ENCODE measurements around the gene GPATCH8.
"Not testable (repeated sequence)": the region's sequence is repeated elsewhere in the genome, so short reads cannot be mapped to it uniquely, and the experiment has no call there.

GPATCH8 gene

DNA sequence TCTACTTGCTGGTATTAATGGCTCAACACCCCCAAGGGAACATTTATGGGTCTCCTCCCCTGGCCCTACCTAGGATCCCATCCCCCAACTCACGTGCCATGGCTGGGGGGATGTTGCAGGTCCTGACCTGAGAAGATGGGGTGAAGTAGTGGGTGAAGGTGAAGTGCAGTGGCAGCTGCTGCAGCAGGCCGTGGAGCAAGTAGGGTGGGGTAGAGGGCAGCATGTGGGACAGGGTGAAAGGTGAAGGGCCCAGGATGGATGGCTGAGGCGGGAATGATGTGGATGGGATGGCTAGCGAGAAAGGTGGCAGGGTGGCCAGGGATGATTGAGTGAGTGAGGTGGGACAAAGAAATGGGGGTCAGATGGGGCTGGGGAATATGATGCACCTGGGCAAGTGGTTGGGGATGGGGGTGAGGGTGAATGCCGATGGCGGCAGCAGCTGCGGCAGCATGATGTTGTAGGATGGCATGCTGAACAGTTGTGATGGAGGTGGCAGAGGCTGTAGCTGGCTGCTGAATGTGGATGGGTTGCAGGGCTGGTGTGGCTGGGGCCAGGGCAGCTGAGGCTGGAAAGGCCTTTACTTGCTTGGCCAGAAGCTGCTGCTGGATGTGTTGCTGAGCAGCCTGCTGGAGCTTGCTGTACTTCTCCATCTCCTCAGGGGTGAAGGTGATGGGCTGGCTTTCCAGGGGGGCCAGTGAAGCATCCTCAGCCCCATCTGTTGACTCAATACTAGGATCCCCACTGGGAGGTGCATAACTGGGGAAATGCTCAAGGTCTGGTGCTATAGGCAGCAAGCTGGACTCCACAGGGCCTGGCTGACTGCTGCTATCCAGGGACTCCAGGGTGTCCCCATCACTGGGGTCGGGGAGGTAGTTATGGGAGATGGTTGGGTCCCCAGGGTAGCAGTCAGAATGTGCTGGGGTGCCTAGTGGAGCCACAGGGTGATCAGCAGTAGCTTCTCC lies 105.4 kb downstream of the GPATCH8 start:
- no peak for DNase-seq (ENCODE audit: low read depth)

DNA sequence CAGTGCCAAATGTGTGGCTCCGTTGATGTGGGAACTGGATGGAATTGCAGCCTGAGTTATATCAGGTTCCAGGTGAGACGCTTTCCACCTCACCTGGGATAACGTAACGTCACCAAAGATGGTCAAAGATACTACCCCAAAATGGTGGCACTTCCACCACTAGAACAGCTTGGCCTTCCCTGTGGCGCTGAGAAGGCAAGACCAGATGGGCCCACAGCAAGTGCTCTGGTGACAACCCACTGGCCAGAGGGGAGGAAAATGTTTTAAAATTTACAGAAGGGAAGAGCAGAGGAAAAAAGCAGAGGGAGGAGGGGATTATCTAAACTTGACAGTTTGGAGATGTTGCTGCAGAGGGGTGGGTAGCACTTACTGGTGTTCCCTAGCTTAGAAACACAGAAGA lies 106.3 kb downstream of the GPATCH8 start:
- DNase-seq (ENCODE audit: low read depth) = no peak

- no peak for DNase-seq (ENCODE audit: low read depth)
These were observed 108.4 kb downstream of the GPATCH8 start for GRCh38 chr17:44394833-44395232.

- DNase-seq (ENCODE audit: low read depth) = not testable (repeated sequence)
These were observed 109.1 kb downstream of the GPATCH8 start for GRCh38 chr17:44394112-44394511.

DNA sequence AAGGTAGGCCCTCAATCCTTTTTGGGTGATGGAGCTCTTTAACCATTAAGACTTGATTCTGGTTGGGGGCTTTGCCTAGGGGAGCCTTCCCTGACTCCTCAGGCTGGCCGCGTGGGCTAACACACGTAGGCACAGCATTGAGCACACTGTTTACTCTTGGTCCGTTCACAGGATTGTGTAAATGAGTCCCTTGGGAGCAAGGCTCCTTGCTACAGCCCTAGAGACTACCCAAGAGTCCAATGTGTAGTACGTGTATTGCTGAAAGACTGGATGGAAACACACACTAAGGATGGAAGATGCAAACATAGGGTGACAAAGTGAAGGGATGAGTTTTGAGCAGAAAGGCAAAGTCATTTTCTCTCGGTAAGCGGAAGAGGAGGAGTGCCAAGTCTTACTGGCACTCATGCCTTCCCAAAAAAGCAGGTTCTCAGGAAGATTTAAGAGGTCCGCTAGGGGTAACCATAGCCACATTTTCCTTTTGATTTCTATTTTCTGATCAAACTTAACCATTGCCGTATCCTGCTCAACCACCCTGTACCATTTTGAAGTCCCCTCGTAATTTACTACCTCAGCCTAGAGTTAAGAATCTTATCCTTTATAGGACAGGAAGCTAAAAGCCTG lies 112.8 kb downstream of the GPATCH8 start:
- no peak for DNase-seq (ENCODE audit: low read depth)

- no peak for DNase-seq (ENCODE audit: low read depth)
These were observed 113.4 kb downstream of the GPATCH8 start for GRCh38 chr17:44389723-44390202.

- no peak for DNase-seq (ENCODE audit: low read depth)
These were observed 113.9 kb downstream of the GPATCH8 start, which contains the start of gene ITGA2B for GRCh38 chr17:44389281-44389680. ITGA2B (minus strand) TSS chr17:44389649; CDS start chr17:44389473, 176 bp downstream.

DNA sequence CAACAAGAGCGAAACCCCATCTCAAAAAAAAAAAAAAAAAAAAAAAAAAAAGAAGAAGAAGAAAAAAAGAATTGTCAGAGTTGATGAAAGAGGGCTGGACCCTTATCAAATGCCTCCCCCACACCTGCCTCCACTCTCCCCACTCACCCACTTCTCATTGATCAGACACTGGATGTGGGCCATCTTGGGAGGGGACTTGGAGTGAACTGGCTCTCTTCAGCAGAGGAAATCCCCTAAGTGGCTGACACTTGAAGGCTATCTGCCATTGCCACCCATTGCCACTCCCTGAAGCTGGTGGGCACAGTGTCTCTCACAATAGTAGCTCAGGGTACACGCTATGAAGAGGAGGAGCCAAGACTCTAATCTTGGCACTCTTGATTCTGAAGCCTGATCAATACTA lies 115.4 kb downstream of the GPATCH8 start:
- no peak for DNase-seq (ENCODE audit: low read depth)

- DNase-seq (ENCODE audit: low read depth) = no peak
These were observed 117.1 kb downstream of the GPATCH8 start for GRCh38 chr17:44386182-44386525.

GRCh38 chr17:44385287-44386181 lies 117.7 kb downstream of the GPATCH8 start:
- DNase-seq (ENCODE audit: low read depth) = peak; percentile 78

DNA sequence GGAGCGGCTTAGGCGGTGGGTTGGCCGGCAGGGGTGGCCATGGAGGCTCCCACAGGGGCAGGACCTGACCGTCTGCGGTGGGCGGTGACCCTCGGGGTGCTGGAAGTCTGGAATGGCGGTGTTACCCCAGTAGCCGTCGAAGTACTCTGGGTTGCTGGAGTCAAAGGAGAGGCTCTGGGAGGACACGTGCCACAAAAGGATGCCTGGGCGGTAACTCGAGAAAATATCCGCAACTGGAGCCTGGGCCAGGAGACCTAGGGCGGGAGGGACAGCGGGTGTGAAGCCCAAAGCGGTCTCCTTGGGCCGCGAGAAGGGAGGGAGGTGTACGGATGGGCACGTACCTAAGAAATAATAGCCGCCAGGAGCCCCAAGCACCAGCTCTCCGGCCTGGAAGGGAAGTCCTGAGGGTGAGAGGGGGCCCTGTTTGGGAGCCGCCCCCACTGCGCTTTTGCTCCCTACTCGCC lies 118.4 kb downstream of the GPATCH8 start:
- DNase-seq (ENCODE audit: low read depth) = no peak

GRCh38 chr17:44384281-44384822 lies 118.9 kb downstream of the GPATCH8 start:
- no peak for DNase-seq (ENCODE audit: low read depth)

DNA sequence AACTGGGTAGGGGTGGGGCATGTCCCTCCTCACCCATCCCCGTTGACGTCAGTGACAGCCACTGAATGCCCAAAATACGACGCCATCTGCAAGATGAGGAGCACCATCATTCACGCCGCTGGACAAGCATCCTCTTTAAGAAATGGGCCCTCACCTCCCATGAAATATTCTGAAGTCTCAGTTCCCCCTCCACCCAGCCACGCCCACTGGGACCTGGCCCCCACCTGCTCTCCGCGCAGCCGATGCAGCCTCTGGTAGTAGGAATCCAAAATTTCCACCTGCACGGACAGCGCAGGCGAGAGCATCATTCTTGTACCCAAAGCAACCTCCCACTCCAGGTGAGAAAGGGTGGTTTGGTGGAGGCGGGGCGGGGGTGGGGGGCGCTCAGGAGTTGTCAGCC lies 119.3 kb downstream of the GPATCH8 start:
- no peak for DNase-seq (ENCODE audit: low read depth)

DNA sequence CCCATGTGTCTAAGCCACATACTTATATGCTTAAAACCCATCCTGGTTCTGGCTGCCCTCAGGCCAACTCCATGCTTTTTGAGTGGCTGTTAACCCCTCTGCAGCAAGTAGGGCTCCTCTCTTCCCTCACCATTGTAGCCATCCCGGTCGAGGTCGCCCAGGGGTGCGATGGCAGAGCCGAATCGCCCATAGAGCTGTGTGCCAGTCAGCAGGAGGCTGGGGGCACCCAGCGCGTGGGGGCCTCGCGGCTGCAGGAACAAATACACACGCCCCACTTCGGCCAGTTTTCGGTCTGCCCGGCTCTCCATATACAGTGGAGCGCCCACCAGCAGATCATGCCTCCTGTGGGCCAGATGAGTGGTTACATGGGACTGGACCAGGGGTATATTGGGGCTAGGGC lies 119.8 kb downstream of the GPATCH8 start:
- no peak for DNase-seq (ENCODE audit: low read depth)

DNA sequence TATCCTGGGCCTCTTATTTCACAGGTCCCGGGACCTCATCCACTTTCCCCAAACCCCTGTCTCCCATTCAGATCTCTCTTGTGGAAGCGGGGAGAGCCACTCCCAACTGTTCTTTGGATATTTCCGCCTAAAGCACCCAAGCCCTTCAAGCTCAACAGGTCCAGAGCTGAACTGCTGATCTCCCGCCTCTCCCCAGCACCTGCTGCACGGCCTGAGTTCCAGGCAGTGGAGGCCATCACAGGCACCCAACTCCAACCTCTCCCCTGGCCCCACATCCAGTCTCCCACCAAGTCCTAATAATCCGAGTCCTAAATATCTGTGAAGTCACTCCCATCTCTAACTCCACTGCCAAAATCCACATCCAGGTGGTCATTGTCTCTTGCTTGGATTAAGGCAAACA lies 120.3 kb downstream of the GPATCH8 start:
- no peak for DNase-seq (ENCODE audit: low read depth)

DNA sequence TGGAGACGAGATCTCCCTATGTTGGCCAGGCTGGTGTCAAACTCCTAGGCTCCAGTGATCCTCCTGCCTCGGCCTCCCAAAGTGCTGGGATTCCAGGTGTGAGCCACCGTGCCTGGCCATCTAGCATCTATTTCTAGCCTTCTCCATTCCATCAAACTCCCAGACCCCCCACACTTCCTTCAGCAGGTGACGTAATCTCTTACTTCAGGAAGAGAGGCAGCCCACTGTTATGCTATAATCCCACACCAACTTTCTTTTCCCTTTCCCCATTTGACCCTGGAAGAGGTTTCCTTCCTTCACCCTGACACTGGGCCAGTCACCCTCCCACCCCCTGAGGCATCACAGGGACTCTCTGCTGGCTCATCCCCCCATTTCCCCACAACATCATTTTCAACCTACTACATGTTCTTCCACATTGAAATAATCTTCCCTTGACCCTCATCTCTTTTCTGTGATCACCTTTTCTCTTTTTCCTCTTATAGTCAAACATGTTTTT lies 121.3 kb downstream of the GPATCH8 start:
- no peak for DNase-seq (ENCODE audit: low read depth)

DNA sequence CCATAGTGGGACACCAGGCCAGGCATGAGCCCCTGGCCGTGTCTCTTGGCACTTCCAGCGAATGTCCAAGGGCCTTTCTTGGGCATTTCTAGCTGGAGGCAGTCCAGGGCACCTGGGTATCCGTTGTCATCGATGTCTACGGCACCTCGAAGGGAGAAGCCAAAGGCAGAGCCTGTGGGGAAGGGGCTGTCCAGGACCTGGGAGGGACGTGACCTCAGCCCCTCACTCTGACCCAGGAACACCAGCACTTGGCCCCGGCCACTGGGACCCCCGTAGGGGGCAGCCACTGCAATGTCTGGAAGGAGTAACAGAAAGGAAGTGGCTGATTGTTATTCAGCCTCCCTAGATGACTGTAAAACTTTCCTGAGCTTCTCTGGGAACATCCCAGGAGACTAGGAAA lies 122.4 kb downstream of the GPATCH8 start:
- no peak for DNase-seq (ENCODE audit: low read depth)

DNA sequence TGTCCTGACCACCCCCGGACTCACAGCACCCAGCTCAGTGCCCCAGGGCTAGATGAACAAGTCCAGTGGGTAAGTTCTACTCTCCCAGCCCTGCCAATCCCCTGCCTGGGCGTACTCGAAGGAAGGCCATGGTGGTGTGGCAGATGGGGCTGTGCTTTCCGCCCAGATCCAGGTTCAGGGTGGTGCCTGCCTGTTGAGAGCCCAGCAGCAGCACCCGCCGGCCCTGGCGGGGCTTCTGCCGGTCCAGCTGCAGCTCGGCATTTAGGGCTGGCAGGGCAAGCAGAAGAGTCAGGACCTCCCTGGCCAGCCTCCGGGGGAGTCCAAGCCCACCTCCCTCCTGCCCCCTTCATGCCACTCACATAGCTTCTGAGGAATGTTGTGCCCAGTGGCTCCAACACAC lies 123.3 kb downstream of the GPATCH8 start:
- no peak for DNase-seq (ENCODE audit: low read depth)

- no peak for DNase-seq (ENCODE audit: low read depth)
These were observed 125.0 kb downstream of the GPATCH8 start for GRCh38 chr17:44378171-44378705.

DNA sequence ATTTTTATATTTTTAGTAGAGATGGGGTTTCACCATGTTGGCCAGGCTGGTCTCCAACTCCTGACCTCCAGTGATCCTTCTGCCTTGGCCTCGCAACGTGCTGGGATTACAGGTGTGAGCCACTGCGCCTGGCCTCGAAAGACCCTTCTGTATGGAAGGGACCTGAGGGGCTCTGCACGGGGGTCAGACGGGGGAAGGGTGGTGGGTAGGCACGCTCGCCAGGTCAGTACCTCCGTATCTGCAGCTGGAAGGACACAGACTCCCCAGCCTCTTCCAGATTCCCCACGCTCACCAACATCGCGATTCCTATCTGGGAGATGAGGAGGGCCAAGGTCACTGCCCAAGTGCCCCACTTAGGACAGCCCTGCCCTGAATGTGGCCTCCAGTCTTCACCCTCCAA lies 126.4 kb downstream of the GPATCH8 start:
- DNase-seq (ENCODE audit: low read depth) = no peak

DNA sequence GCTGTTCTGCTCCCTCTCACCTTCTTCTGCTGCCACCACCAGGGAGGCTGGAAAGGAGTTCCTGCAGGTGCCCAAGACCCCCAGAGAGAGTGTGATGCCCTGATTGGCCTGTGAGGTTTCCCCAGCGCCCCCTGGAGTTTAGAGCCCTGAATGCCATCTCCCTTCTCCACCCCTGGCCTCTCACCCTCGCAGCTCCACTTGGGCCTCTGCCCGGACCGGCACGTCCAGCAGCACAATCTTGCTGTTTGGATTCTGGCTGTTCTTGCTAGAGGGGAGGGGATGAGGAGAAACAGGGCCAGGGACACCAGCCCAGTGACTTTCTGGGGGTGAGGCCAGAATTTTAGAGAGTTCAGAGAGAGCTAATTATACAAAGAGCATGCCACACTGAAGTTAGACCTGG lies 127.1 kb downstream of the GPATCH8 start:
- no peak for DNase-seq (ENCODE audit: low read depth)
